Caki2 (cell line): ENCODE results near the gene AQP6. TPM values are rescaled to one million over a fixed set of nuclear protein-coding genes. Genes with fewer than 3 reads are reported as not detected.
A peak's percentile ranks its signal among the peaks of the same experiment; 100 is the strongest.

ENCODE experiments used
- DNase-seq: peaks from one replicate; pipeline ENCODE4 v3.0.0-alpha.2; 2015; ENCODE audit warnings: low read depth
- in situ Hi-C: cut with HindIII; loops from 2 replicates; pipeline ENCODE4 v1.10.0; 2016; ENCODE audit warnings: low sequenced_read_pairs, low pct_unique_long_range_greater_than_20kb, mixed read lengths
- total RNA-seq: library from RNA; depleted of rRNA; stranded (reverse); fragments of >200 nt; shearing (Covaris generic); gene quantifications from 2 replicates; pipeline ENCODE4 v1.2.3, GENCODE V29; 2014; ENCODE audit warnings: low replicate concordance; rRNA removed

AQP6 gene, protein sequence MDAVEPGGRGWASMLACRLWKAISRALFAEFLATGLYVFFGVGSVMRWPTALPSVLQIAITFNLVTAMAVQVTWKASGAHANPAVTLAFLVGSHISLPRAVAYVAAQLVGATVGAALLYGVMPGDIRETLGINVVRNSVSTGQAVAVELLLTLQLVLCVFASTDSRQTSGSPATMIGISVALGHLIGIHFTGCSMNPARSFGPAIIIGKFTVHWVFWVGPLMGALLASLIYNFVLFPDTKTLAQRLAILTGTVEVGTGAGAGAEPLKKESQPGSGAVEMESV
- not detected in 2 replicates for total RNA-seq

DNA sequence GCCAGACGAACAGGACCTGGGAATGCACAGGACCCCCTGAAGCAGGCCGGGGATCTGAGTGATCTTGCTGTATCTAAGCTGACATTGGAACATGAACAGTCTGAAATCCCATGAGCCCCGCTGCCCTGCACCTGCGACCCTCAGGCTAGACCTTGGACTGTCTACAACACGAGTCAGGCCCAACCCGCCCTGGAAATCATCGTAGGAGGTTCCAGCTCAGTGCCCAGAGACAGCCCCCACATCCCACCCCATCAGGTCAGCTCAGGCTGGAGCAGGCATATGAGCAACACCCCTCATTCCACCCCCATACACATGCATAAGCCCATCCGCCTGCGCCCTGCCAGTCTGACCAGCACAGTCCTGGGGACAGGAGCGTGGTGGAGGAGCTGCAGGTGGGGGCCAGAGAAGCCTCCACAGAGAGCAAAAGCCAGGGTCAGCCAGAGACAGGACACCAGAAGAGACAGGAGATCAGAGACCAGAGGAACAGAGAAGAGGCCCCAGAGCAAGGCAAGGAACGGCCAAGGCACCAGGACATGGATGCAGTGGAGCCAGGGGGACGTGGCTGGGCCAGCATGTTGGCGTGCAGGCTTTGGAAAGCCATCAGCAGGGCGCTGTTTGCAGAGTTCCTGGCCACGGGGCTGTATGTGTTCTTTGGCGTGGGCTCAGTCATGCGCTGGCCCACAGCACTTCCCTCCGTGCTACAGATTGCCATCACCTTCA lies at the start of gene AQP6:
Gene AQP6 (plus strand): TSS at position 307 of the 720 bp plus-strand sequence. CDS start 227 bp downstream, at position 534.
- no peak for DNase-seq
- in situ Hi-C loops, result loop anchor here (25.0 kb wide), 1 partner anchor 90 kb away; the partner anchor contains the start of gene ASIC1

DNA sequence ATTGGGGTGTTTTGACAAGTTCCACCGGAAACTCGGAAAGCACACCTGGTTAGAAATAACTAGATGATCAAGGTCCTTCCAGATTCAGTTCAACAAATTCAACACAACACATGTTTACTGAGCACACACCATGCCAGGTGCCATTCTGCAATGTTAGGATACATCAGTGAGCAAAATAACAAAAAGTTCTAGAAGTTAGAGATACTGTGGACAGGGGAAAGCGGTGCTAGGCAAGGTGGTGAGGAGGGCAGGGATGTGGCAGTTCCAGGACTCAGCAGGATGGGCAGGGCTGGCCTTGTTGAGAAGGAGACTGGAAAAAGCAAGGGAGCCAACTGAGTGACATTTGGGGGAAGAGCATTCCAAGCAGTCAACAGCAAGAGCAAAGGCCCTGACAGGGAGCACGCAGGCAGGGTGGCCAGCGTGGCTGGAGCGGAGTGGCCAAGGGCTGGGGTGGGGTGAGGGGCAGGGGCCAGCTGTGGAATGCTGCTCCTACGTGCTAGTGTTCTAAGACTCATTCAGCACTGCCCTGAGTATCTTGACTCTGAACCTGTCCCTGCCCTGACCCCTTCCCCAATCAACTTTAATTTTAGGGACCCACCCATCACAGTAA lies 49.6 kb upstream of the AQP6 start:
- in situ Hi-C loops, result no loop called here
- no peak for DNase-seq

GRCh38 chr12:49923880-49924556 lies 48.7 kb upstream of the AQP6 start:
- in situ Hi-C loops, result no loop called here
- DNase-seq, result no peak

DNA sequence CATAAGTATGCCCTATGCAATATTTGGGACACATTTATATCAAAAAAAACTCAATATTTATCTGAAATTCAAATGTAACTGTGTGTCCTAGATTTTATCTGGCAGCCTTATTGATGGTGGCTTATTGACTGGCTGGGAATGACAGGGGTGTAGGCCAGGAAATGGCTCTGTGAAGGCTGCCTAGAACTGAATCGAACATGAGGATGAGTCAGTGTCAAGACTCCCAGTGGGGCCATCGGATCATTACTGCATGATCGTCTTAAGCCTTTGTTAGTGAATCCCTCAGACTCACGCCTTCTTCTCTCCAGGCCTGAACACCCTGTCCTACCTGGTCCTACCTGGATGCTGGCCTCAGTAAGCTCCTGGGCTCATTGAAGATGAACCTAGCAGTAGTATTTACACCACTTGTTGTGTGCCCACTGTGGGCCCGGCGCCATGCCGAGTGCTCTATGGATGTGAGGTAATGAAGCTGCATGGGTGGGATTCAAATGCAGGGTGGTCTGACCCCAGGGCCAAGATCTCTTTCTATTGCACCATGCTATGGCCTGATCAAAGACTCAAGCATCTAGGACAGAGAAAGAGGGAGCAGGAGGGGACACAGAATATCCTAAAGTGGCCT lies 48.0 kb upstream of the AQP6 start:
- DNase-seq, result no peak
- in situ Hi-C loops, result no loop called here

GRCh38 chr12:49925433-49926204 lies 47.1 kb upstream of the AQP6 start:
- in situ Hi-C loops, result no loop called here
- no peak for DNase-seq

DNA sequence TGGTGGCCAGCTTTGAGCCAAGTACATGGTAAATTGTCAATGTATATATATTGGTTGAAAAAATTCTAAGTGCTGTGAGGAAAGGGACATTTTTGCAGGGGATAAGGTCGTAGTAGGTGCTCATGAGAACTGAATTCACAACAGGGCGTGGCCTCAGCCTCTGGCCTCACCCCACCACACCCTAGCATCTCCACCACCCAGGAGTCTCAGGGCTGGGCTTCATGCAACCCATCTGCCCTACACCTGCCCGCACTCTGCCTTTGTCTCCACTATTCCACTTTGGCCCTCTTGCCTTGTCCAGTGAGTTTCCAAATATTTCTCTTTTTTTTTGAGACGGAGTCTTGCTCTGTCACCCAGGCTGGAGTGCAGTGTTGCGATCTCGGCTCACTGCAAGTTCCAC lies 44.3 kb upstream of the AQP6 start:
- no peak for DNase-seq
- in situ Hi-C loops, result no loop called here

DNA sequence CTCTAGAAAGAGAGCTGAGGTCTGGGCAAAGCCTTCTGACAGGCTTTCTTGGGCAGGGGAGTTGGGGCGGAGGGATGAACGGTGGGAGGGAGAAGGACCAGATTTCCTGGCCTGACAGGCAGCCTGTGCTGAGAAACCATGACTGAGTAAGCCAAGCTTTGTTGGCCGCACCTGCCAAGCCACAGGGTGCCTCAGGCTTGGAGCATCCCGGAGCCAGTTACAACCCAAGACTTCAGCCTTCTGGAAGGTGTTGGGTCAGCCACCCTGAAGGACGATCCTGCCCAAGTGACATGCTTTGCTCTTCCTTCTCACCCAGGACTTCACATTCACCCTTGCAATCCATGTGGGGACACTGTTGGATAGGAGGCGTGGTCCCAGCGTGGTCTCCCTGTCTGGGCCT lies 43.2 kb upstream of the AQP6 start:
- DNase-seq, result no peak

GRCh38 chr12:49930515-49931288 lies 42.0 kb upstream of the AQP6 start:
- peak; percentile 19 for DNase-seq

More for the DNA sequence above, 43.2 kb upstream of the AQP6 start:
- in situ Hi-C loops, result no loop called here

DNA sequence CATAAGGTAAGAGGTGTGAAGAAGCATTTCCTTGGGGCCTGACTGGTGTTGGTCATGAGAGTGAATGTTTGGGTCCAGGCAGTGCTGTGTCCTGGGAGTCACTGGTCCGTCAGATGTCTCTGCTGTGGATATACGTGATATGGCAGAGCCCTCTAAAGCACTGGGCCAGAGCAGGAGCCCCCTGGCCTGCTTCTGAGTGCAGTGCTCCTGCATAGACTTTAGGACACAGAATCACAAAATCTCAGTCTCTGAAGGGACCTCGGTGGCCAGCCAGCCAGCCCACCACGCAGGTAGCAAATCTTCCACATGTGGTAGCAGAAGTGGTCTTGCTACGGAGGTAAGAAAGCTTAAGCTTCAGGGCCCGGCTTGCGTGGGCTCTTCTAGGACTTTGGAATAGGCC lies 40.7 kb upstream of the AQP6 start:
- in situ Hi-C loops, result no loop called here
- no peak for DNase-seq

More at GRCh38 chr12:49930515-49931288, 42.0 kb upstream of the AQP6 start:
- in situ Hi-C loops, result no loop called here

DNA sequence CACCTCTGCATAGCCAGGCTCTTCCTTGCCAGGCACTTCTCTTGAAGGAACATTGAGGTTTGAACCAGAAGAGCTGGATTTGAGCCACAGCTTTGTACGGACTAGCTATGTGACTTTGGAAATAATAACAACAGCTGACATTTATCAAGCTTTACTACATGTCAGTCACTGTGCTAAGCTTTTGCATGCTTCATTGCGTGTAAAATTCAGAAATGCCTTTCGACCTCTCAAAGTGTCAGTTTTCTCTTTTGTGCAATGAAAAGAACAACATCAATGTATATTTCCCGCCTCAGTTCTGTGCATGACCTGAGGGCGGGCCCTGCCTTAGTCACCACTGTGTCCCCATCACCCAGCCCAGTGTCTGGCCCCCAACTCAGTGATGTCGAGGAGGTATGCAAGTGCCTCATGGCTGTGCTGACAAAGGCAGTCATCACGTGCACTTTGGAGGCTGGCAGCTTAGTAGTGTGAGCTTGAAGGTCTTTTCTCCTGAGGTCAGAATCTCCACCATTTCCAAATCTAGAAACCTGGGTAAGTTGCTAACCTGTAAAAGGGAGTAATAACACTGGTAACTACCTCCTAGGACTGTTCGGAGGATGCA lies 40.1 kb upstream of the AQP6 start:
- in situ Hi-C loops, result no loop called here
- DNase-seq, result no peak

DNA sequence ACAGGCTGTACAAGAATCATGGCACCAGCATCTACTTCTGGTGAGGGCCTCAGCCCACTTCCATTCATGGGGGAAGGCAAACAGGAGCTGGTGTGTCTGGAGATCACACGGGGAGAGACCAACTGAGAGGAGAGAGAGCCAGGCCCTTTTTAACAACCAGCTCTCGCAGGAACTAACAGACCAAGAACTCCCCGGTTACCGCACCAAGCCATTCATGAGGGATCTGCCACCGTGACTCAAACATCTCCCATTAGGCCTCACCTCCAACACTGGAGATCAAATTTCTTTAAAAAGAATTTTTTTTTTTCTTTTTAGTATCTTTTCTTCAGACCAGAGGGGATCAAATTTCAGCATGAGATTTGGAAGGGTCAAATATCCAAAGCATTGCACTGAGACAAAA lies 39.0 kb upstream of the AQP6 start:
- no peak for DNase-seq
- in situ Hi-C loops, result no loop called here

DNA sequence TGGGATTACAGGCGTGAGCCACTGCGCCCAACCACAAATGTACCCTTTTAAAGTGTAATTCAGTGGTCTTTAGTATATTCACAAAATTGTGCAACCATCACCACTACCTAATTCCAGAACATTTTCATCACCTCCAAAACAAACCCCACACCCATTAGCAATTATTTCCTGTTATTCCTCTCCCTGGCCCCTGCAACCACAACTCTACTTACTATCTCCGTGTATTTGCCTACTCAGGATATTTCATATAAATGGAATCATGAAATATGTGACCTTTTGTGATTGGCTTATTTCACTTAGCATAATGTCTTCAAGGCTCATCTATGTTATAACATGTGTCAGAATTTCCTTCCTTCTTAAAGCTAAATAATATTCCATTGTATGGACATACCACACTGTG lies 38.2 kb upstream of the AQP6 start:
- DNase-seq, result no peak
- in situ Hi-C loops, result no loop called here

DNA sequence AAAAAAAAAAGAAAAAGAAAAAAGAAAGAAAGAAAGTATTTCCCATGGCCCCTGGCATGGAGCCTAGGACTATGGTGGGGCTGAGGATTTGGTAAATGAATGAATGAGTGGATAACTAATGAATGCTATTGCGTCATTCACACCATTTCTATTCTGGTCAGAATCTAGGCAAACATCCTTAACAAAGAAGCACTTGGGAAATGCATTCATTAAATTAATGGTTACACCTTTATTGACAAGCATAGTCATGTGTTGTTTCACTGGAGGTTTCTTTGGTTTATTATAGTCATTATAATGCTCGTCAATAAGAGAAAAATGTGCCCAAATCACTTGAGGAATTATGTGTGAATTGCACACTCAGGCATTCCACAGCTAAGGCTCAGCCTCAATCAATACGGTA lies 35.8 kb upstream of the AQP6 start:
- in situ Hi-C loops, result no loop called here
- no peak for DNase-seq

DNA sequence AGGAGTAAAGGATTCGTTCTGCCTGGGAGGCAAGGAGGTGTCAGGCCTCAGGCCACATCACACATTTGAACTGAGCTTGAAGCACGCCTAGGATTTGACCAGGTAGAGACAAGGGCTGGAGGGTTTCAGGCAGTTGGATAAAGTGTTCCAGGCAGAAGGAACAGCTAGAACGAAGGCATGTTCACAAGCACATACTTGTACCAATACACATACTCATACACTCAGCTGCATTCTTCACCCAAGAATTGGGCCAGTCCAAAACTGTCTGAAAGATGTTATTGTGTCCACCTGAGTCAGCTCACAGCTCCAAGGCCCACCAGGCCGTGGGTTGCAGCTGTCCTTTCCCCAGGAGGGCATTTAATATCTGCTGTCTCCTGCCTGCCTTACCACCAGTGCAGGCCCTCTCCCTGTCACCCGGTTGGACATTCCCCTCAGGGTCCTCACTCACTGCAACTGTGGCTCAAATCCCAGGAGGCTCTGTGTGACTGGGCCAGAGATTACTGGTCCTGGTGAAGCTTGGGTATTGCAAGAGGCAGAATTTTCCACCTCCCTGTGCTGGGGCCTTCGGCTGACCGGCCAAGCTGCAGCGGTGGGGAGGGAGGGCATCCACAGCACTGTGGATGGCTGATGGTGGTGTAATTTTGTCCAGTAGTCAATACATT lies 35.0 kb upstream of the AQP6 start:
- in situ Hi-C loops, result no loop called here
- DNase-seq, result no peak

DNA sequence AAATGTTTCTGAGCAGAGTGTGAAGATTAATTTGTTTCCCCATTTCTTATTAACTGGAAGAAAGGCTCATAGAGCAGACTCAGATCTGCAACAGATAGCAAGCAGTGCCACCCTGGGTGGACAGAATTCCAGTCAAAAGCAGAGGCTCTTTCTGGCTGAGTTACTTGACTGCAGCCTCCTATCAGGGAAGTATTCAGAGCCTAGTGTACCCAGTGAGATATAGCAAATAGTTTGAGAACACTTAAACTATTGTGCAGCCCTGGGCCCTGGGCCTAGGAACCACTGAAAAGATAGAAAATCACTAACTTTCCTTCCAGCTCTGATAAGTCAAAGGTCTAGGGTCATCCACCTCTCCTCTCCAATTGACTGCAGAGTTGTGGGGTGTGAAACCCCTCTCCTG lies 33.4 kb upstream of the AQP6 start:
- no peak for DNase-seq
- in situ Hi-C loops, result no loop called here

DNA sequence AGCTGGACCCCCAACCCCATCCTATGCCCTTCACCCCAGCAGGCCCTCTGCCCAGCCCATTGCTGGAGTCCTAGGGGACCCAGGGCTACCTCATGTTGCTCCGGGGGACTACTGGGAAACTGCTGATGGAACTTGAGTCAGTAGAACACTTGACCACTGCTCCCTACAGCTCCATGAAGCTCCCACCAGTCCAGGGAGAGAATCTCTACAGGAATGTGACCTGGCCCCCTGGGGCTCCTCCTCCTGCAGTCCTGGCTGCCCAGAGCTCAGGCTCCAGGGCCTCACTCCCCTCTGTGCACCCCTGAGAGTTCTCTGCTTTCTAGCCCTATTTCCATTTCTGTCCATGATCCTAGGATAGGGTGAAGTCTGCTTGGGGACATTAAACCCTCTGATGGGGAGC lies 33.0 kb upstream of the AQP6 start:
- in situ Hi-C loops, result no loop called here
- no peak for DNase-seq
